IPS DF 6.9 (cell line): ENCODE results near the gene TOGARAM1.

Experiments
- DNase-seq: peaks from one replicate; pipeline ENCODE4 v3.0.0-alpha.2; 2013; ENCODE audit warnings: low read depth, low spot score
- H3K27ac ChIP-seq: one replicate; pipeline ENCODE4 v1.5.1; 2013; ENCODE audit warnings: low read length, control low read depth
- H3K27me3 ChIP-seq: 2 replicates; pipeline ENCODE4 v1.6.1; 2013; ENCODE audit warnings: mild to moderate bottlenecking, low read length; ENCODE audit not compliant: control insufficient read depth, insufficient read depth
- H3K36me3 ChIP-seq: 2 replicates; pipeline ENCODE4 v1.6.1; 2013; ENCODE audit warnings: low read length; ENCODE audit not compliant: control insufficient read depth, insufficient read depth
- H3K4me1 ChIP-seq: 2 replicates; pipeline ENCODE4 v1.6.1; 2013; ENCODE audit warnings: low read length; ENCODE audit not compliant: control insufficient read depth, insufficient read depth
- H3K4me3 ChIP-seq: 2 replicates; pipeline ENCODE4 v1.5.1; 2013; ENCODE audit warnings: mild to moderate bottlenecking, low read length
- H3K9me3 ChIP-seq: 2 replicates; pipeline ENCODE4 v1.6.1; 2013; ENCODE audit warnings: low read length, inconsistent platforms; ENCODE audit not compliant: control insufficient read depth, insufficient read depth
- WGBS: extraction: QIAGEN DNeasy Blood & Tissue Kit; methylation state at CpG from one replicate; pipeline ENCODE4 v1.1.7; 2013; ENCODE audit warnings: mixed read lengths, missing lambda C conversion rate; ENCODE audit not compliant: insufficient read length, insufficient coverage; 5-methylcytosine and 5-hydroxymethylcytosine counted together

The TOGARAM1 gene

GRCh38 chr14:44963044-44963528 lies 1.1 kb downstream of the TOGARAM1 start:
- H3K4me3 ChIP-seq, result peak overlapping the region; percentile 67; the same call in 1 of the 2 replicates

GRCh38 chr14:44963775-44964380 lies 1.9 kb downstream of the TOGARAM1 start:
- Histone ChIP-seq H3K27ac (no peak overlapping the region), H3K9me3 (no peaks in the 10 kb centered on the region), H3K4me3 (peak overlapping the region; percentile 67; the same call in 1 of the 2 replicates), H3K27me3 (no peaks in the 10 kb centered on the region), H3K4me1 (no peaks in the 10 kb centered on the region; the same call in 1 of the 2 replicates), H3K36me3 (no peaks in the 10 kb centered on the region)
- DNase-seq, result no peak
- whole genome bisulfite sequencing, result no CpG with 5 or more reads among the region's 7 CpGs

More at GRCh38 chr14:44963044-44963528, 1.1 kb downstream of the TOGARAM1 start:
- WGBS, result no CpG with 5 or more reads among the region's 13 CpGs
- no peak for DNase-seq
- H3K27ac ChIP-seq, result no peak overlapping the region
- no peaks in the 10 kb centered on the region for H3K9me3 ChIP-seq
- H3K36me3 ChIP-seq, result no peaks in the 10 kb centered on the region
- H3K4me1 ChIP-seq, result no peaks in the 10 kb centered on the region; the same call in 1 of the 2 replicates
- no peaks in the 10 kb centered on the region for H3K27me3 ChIP-seq

GRCh38 chr14:44966601-44967336 lies 4.8 kb downstream of the TOGARAM1 start:
- H3K9me3 ChIP-seq, result no peaks in the 10 kb centered on the region
- no peaks in the 10 kb centered on the region; the same call in 1 of the 2 replicates for H3K4me1 ChIP-seq
- H3K27ac ChIP-seq, result no peak overlapping the region
- no peak for DNase-seq
- no peaks in the 10 kb centered on the region for H3K27me3 ChIP-seq
- H3K4me3 ChIP-seq, result no peak overlapping the region
- WGBS, result 100% methylated on average over 1 of the region's 4 CpGs
- H3K36me3 ChIP-seq, result no peaks in the 10 kb centered on the region

- no peak overlapping the region for H3K4me3 ChIP-seq
- H3K27me3 ChIP-seq, result no peaks in the 10 kb centered on the region
- no peaks in the 10 kb centered on the region; the same call in 1 of the 2 replicates for H3K4me1 ChIP-seq
- no peaks in the 10 kb centered on the region for H3K9me3 ChIP-seq
- H3K36me3 ChIP-seq, result no peaks in the 10 kb centered on the region
- no peak overlapping the region for H3K27ac ChIP-seq
- DNase-seq, result no peak
Measured at GRCh38 chr14:44968714-44969113, 6.7 kb downstream of the TOGARAM1 start.

GRCh38 chr14:44970907-44971306 lies 8.9 kb downstream of the TOGARAM1 start:
- no peaks in the 10 kb centered on the region for H3K36me3 ChIP-seq
- no peaks in the 10 kb centered on the region for H3K9me3 ChIP-seq

GRCh38 chr14:44971459-44971858 lies 9.5 kb downstream of the TOGARAM1 start:
- Histone ChIP-seq H3K9me3 (no peaks in the 10 kb centered on the region), H3K27ac (no peak overlapping the region), H3K36me3 (no peaks in the 10 kb centered on the region), H3K4me3 (no peak overlapping the region), H3K4me1 (no peaks in the 10 kb centered on the region; the same call in 1 of the 2 replicates), H3K27me3 (no peaks in the 10 kb centered on the region)
- 100% methylated on average over 2 of the region's 4 CpGs for WGBS
- no peak for DNase-seq

More at GRCh38 chr14:44970907-44971306, 8.9 kb downstream of the TOGARAM1 start:
- Histone ChIP-seq H3K27ac (no peak overlapping the region), H3K27me3 (no peaks in the 10 kb centered on the region), H3K4me3 (no peak overlapping the region), H3K4me1 (no peaks in the 10 kb centered on the region; the same call in 1 of the 2 replicates)
- DNase-seq, result no peak

- Histone ChIP-seq H3K4me3 (no peak overlapping the region), H3K27me3 (no peaks in the 10 kb centered on the region), H3K9me3 (no peaks in the 10 kb centered on the region), H3K27ac (no peak overlapping the region), H3K36me3 (no peaks in the 10 kb centered on the region), H3K4me1 (no peaks in the 10 kb centered on the region)
- WGBS, result no CpG with 5 or more reads among the region's 2 CpGs
- no peak for DNase-seq
Measured at GRCh38 chr14:44979273-44979672, 17.3 kb downstream of the TOGARAM1 start.

- no peak for DNase-seq
Measured at GRCh38 chr14:44979740-44980356, 17.9 kb downstream of the TOGARAM1 start.

GRCh38 chr14:44981198-44981597 lies 19.2 kb downstream of the TOGARAM1 start:
- no CpG with 5 or more reads among the region's 3 CpGs for WGBS
- Histone ChIP-seq H3K27ac (no peak overlapping the region), H3K9me3 (no peaks in the 10 kb centered on the region), H3K27me3 (no peaks in the 10 kb centered on the region), H3K36me3 (no peaks in the 10 kb centered on the region), H3K4me3 (no peak overlapping the region), H3K4me1 (no peaks in the 10 kb centered on the region)
- DNase-seq, result no peak

More at GRCh38 chr14:44979740-44980356, 17.9 kb downstream of the TOGARAM1 start:
- no peak overlapping the region for H3K27ac ChIP-seq
- H3K27me3 ChIP-seq, result no peaks in the 10 kb centered on the region
- no peaks in the 10 kb centered on the region for H3K9me3 ChIP-seq
- H3K36me3 ChIP-seq, result no peaks in the 10 kb centered on the region
- no peak overlapping the region for H3K4me3 ChIP-seq
- H3K4me1 ChIP-seq, result no peaks in the 10 kb centered on the region

GRCh38 chr14:44982594-44982993 lies 20.6 kb downstream of the TOGARAM1 start:
- no peak for DNase-seq
- Histone ChIP-seq H3K27me3 (no peaks in the 10 kb centered on the region), H3K4me1 (no peaks in the 10 kb centered on the region), H3K4me3 (no peak overlapping the region), H3K27ac (no peak overlapping the region), H3K9me3 (no peaks in the 10 kb centered on the region), H3K36me3 (no peaks in the 10 kb centered on the region)
- no CpG with 5 or more reads among the region's 2 CpGs for WGBS
